Measurements from ENCODE around the gene AMACR. TPM values are rescaled to one million over a fixed set of nuclear protein-coding genes. Genes with fewer than 3 reads are reported as not detected.

AMACR gene
- total RNA-seq, 1 donor from 2014 or later = 12.8 TPM

DNA sequence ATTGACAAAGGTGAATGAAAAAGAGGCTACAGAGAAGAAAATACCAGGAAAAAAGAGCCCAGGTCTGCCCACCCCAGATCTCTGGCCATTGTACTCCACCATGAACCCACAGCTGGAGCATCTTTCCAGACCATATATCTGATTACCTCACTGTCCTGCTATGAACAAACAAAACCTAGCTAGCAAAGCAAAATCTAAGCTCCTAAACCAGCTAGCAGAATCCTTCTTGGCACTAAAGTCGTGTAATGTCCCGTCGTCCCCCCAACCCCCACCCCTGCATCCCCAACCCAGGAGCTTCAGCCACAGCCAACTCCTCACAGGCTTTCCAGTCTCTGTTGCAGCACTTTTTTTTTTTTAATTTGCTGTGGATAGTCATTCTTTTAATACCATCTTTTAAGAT, 32.6 kb upstream of the AMACR start:
- Mint-ChIP-seq H3K27me3 (ENCODE audit: unreplicated experiment) (no peaks in the 10 kb centered on the region), H3K36me3 (ENCODE audit: unreplicated experiment) (peaks cover 2% of the 10 kb centered on the region), H3K4me1 (ENCODE audit: unreplicated experiment) (peaks cover 32% of the 10 kb centered on the region), H3K4me3 (ENCODE audit: unreplicated experiment) (no peak overlapping the region), H3K9me3 (ENCODE audit: unreplicated experiment) (no peaks in the 10 kb centered on the region), H3K27ac (ENCODE audit: unreplicated experiment) (no peak overlapping the region)
- TF ChIP-seq, protein P1, sequence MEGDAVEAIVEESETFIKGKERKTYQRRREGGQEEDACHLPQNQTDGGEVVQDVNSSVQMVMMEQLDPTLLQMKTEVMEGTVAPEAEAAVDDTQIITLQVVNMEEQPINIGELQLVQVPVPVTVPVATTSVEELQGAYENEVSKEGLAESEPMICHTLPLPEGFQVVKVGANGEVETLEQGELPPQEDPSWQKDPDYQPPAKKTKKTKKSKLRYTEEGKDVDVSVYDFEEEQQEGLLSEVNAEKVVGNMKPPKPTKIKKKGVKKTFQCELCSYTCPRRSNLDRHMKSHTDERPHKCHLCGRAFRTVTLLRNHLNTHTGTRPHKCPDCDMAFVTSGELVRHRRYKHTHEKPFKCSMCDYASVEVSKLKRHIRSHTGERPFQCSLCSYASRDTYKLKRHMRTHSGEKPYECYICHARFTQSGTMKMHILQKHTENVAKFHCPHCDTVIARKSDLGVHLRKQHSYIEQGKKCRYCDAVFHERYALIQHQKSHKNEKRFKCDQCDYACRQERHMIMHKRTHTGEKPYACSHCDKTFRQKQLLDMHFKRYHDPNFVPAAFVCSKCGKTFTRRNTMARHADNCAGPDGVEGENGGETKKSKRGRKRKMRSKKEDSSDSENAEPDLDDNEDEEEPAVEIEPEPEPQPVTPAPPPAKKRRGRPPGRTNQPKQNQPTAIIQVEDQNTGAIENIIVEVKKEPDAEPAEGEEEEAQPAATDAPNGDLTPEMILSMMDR (IDR thresholded peaks at IDR 0.05) = no peak
- DNase-seq (ENCODE audit: extremely low spot score, unreplicated experiment) = no peak

GRCh38 chr5:34039398-34040157, 31.7 kb upstream of the AMACR start:
- H3K27ac Mint-ChIP-seq (ENCODE audit: unreplicated experiment) = no peak overlapping the region
- H3K9me3 Mint-ChIP-seq (ENCODE audit: unreplicated experiment) = no peaks in the 10 kb centered on the region
- DNase-seq (ENCODE audit: extremely low spot score, unreplicated experiment) = no peak
- H3K27me3 Mint-ChIP-seq (ENCODE audit: unreplicated experiment) = no peaks in the 10 kb centered on the region
- H3K36me3 Mint-ChIP-seq (ENCODE audit: unreplicated experiment) = peaks cover 4% of the 10 kb centered on the region
- TF ChIP-seq, protein P1 (IDR thresholded peaks at IDR 0.05) = no peak
- H3K4me1 Mint-ChIP-seq (ENCODE audit: unreplicated experiment) = peaks cover 31% of the 10 kb centered on the region
- no peak overlapping the region for H3K4me3 Mint-ChIP-seq (ENCODE audit: unreplicated experiment)

- Mint-ChIP-seq H3K36me3 (ENCODE audit: unreplicated experiment) (peaks cover 5% of the 10 kb centered on the region), H3K27me3 (ENCODE audit: unreplicated experiment) (no peaks in the 10 kb centered on the region), H3K4me3 (ENCODE audit: unreplicated experiment) (no peak overlapping the region), H3K4me1 (ENCODE audit: unreplicated experiment) (peaks cover 31% of the 10 kb centered on the region), H3K27ac (ENCODE audit: unreplicated experiment) (no peak overlapping the region), H3K9me3 (ENCODE audit: unreplicated experiment) (no peaks in the 10 kb centered on the region)
- no peak for DNase-seq (ENCODE audit: extremely low spot score, unreplicated experiment)
- TF ChIP-seq, protein P1 (IDR thresholded peaks at IDR 0.05) = no peak
Observed at GRCh38 chr5:34038838-34039237, 31.0 kb upstream of the AMACR start.

DNA sequence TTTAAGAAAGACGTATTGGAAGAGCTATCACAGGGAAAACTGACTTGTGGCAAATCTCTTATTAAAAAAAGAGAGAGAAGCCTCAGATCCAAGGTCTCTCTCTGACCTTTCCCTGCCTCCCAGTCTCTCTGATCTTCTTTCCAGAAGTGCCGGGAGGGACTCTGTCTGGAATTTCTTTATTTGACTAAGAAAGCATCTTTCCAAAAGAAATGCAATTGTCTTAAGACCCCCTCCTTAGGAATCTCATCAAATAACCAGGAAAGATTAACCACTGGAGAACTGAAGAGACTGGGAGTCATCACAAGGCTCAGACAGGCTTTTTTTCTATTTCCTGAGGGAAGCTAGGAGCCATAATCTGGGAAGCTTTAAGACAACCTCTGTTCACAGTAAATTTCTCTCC, 30.5 kb upstream of the AMACR start:
- H3K9me3 Mint-ChIP-seq (ENCODE audit: unreplicated experiment) = no peaks in the 10 kb centered on the region
- TF ChIP-seq, protein P1 (IDR thresholded peaks at IDR 0.05) = no peak
- peaks cover 31% of the 10 kb centered on the region for H3K4me1 Mint-ChIP-seq (ENCODE audit: unreplicated experiment)
- DNase-seq (ENCODE audit: extremely low spot score, unreplicated experiment) = no peak
- no peaks in the 10 kb centered on the region for H3K27me3 Mint-ChIP-seq (ENCODE audit: unreplicated experiment)
- no peak overlapping the region for H3K4me3 Mint-ChIP-seq (ENCODE audit: unreplicated experiment)
- H3K27ac Mint-ChIP-seq (ENCODE audit: unreplicated experiment) = peak overlapping the region; percentile 86
- peaks cover 6% of the 10 kb centered on the region for H3K36me3 Mint-ChIP-seq (ENCODE audit: unreplicated experiment)

DNA sequence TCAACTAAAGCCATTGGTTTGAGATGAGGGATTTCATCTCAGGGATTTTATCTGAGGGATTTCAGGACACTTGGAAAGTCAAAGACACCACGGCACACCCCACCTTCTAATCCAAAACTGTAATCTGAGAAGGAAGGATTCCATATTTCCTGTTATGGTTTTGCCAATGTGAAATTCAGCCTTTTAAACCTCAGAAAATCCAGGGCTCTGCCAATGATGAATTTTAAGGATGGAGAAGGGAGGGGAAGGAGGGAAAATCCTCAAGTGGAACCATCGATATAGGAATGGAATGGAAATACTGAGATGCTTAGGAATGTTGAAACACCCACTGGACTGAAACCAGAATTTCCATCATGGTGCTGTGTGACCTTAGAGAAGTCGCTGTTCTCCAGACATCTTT, 29.9 kb upstream of the AMACR start:
- no peak overlapping the region for H3K4me3 Mint-ChIP-seq (ENCODE audit: unreplicated experiment)
- H3K36me3 Mint-ChIP-seq (ENCODE audit: unreplicated experiment) = peaks cover 9% of the 10 kb centered on the region
- no peaks in the 10 kb centered on the region for H3K9me3 Mint-ChIP-seq (ENCODE audit: unreplicated experiment)
- H3K4me1 Mint-ChIP-seq (ENCODE audit: unreplicated experiment) = peaks cover 31% of the 10 kb centered on the region
- TF ChIP-seq, protein P1 (IDR thresholded peaks at IDR 0.05) = no peak
- H3K27ac Mint-ChIP-seq (ENCODE audit: unreplicated experiment) = peak overlapping the region; percentile 86
- H3K27me3 Mint-ChIP-seq (ENCODE audit: unreplicated experiment) = no peaks in the 10 kb centered on the region
- no peak for DNase-seq (ENCODE audit: extremely low spot score, unreplicated experiment)
